ENCODE data around the gene STRN4. TPM values are rescaled to one million over a fixed set of nuclear protein-coding genes. Genes with fewer than 3 reads are reported as not detected.

STRN4 gene
- total RNA-seq, 3 donors from 2014 or later (not counting 1 experiment from before 2014, with no cell fraction given), result 125 to 152 (median 125) TPM

- no peaks in the 10 kb centered on the region for H3K9me3 Mint-ChIP-seq
- Histone ChIP-seq H3K9me3 (ENCODE audit: control insufficient read depth, insufficient read depth, low read length) (no peaks in the 10 kb centered on the region), H3K4me3 (ENCODE audit: low read length) (no peak overlapping the region), H3K27me3 (ENCODE audit: control insufficient read depth, insufficient read depth, low read length) (no peaks in the 10 kb centered on the region), H3K4me1 (ENCODE audit: control insufficient read depth, insufficient read depth, low read length) (peaks cover 15% of the 10 kb centered on the region), H3K36me3 (ENCODE audit: control insufficient read depth, insufficient read depth, low read length) (no peaks in the 10 kb centered on the region), H3K27ac (ENCODE audit: low read length) (no peak overlapping the region)
- no peak for ATAC-seq
- intact Hi-C loops (cut with micrococcal nuclease), result no loop called here
- TF ChIP-seq CTCF (IDR thresholded peaks at IDR 0.05), result no peak
- no peak overlapping the region for H3K27ac Mint-ChIP-seq
- H3K27me3 Mint-ChIP-seq (ENCODE audit: low read depth in 2 of 2), result no peaks in the 10 kb centered on the region
- H3K4me3 Mint-ChIP-seq, result no peak overlapping the region
- peaks cover 0 to 12% of the 10 kb centered on the region in 2 donors for H3K4me1 Mint-ChIP-seq
- WGBS (ENCODE audit: insufficient coverage), result 94% methylated on average over 39 of the region's 39 CpGs
- peak in 1 of 2 donors; percentile 6 for DNase-seq
- no peaks in the 10 kb centered on the region for H3K36me3 Mint-ChIP-seq
These were observed 9.0 kb upstream of the STRN4 start for GRCh38 chr19:46755077-46755852.

GRCh38 chr19:46753420-46754155, 7.3 kb upstream of the STRN4 start:
- Mint-ChIP-seq H3K4me1 (peaks cover 3 to 14% of the 10 kb centered on the region in 2 donors), H3K36me3 (no peaks in the 10 kb centered on the region), H3K4me3 (no peak overlapping the region), H3K9me3 (no peaks in the 10 kb centered on the region), H3K27me3 (ENCODE audit: low read depth in 2 of 2) (no peaks in the 10 kb centered on the region), H3K27ac (no peak overlapping the region)
- Histone ChIP-seq H3K9me3 (ENCODE audit: control insufficient read depth, insufficient read depth, low read length) (no peaks in the 10 kb centered on the region), H3K27ac (ENCODE audit: low read length) (no peak overlapping the region), H3K4me3 (ENCODE audit: low read length) (no peak overlapping the region), H3K4me1 (ENCODE audit: control insufficient read depth, insufficient read depth, low read length) (peaks cover 15% of the 10 kb centered on the region), H3K27me3 (ENCODE audit: control insufficient read depth, insufficient read depth, low read length) (no peaks in the 10 kb centered on the region), H3K36me3 (ENCODE audit: control insufficient read depth, insufficient read depth, low read length) (no peaks in the 10 kb centered on the region)
- ATAC-seq, result peak; percentile 77 to 89 (median 78)
- DNase-seq, result peak; percentile 54 to 85
- WGBS (ENCODE audit: insufficient coverage), result 28% methylated on average over 4 of the region's 4 CpGs
- TF ChIP-seq CTCF (IDR thresholded peaks at IDR 0.05), result peak; percentile 58
- intact Hi-C loops (cut with micrococcal nuclease), result no loop called here

- no peaks in the 10 kb centered on the region for H3K36me3 Mint-ChIP-seq
- 84% methylated on average over 21 of the region's 21 CpGs for WGBS (ENCODE audit: insufficient coverage)
- H3K4me3 Mint-ChIP-seq, result peak overlapping the region; percentile 82
- intact Hi-C loops (cut with micrococcal nuclease), result no loop called here
- DNase-seq (peak; percentile 67 to 84), ATAC-seq (no peak)
- H3K27me3 Mint-ChIP-seq (ENCODE audit: low read depth in 2 of 2), result no peaks in the 10 kb centered on the region
- no peaks in the 10 kb centered on the region for H3K9me3 Mint-ChIP-seq
- H3K36me3 ChIP-seq (ENCODE audit: control insufficient read depth, insufficient read depth, low read length), result no peaks in the 10 kb centered on the region
- no peaks in the 10 kb centered on the region for H3K27me3 ChIP-seq (ENCODE audit: control insufficient read depth, insufficient read depth, low read length)
- peaks cover 20 to 33% of the 10 kb centered on the region in 2 donors for H3K4me1 Mint-ChIP-seq
- peaks cover 27% of the 10 kb centered on the region for H3K4me1 ChIP-seq (ENCODE audit: control insufficient read depth, insufficient read depth, low read length)
- H3K9me3 ChIP-seq (ENCODE audit: control insufficient read depth, insufficient read depth, low read length), result no peaks in the 10 kb centered on the region
- H3K27ac Mint-ChIP-seq, result peak overlapping the region; percentile 58 to 73
- TF ChIP-seq CTCF (IDR thresholded peaks at IDR 0.05), result peak; percentile 57
- H3K27ac ChIP-seq (ENCODE audit: low read length), result no peak overlapping the region
- no peak overlapping the region for H3K4me3 ChIP-seq (ENCODE audit: low read length)
These were observed 2.3 kb upstream of the STRN4 start for GRCh38 chr19:46748325-46749109.

All from natural killer cell (primary cell).